Left lung (tissue), 10 donors: Measurements from ENCODE around the gene GULP1. TPM values are rescaled to one million over a fixed set of nuclear protein-coding genes. Genes with fewer than 3 reads are reported as not detected.

Experiments used
- ATAC-seq: fragments of 200-7000 bp; cut with Tn5 transposase; one replicate; pipeline ENCODE4 v1.9.1; 2020; ENCODE audit warnings: moderate library complexity
- DNase-seq, 4 donors: peaks; one replicate each; pipeline ENCODE4 v3.0.0-alpha.2; 2013 to 2020
- H3K27ac ChIP-seq, 2 donors: fragments of 200-600 bp; sonication (generic) in 1 of 2; one replicate each; pipeline versions ENCODE4 v1.5.0 to v1.8.0; 2020 to 2021
- H3K27me3 ChIP-seq, 2 donors: fragments of 200-600 bp; sonication (generic) in 1 of 2; one replicate each; pipeline versions ENCODE4 v1.5.0 to v1.8.0; 2020 to 2021
- H3K36me3 ChIP-seq, 2 donors: fragments of 200-600 bp; sonication (generic) in 1 of 2; one replicate each; pipeline versions ENCODE4 v1.5.0 to v1.8.0; 2020 to 2021
- H3K4me1 ChIP-seq, 2 donors: fragments of 200-600 bp; one replicate each; pipeline ENCODE4 v1.8.0; 2021
- H3K4me3 ChIP-seq, 2 donors: fragments of 200-600 bp; sonication (generic) in 1 of 2; one replicate each; pipeline versions ENCODE4 v1.5.0 to v1.8.0; 2020 to 2021; ENCODE audit warnings: mild to moderate bottlenecking in 1 of 2
- H3K9me3 ChIP-seq, 2 donors: fragments of 200-600 bp; sonication (generic) in 1 of 2; one replicate each; pipeline versions ENCODE4 v1.5.0 to v1.8.0; 2020 to 2021
- intact Hi-C, 2 donors: fragments of 100-400 bp; cut with DNase I; formaldehyde crosslinking; loops; one replicate each; pipeline versions ENCODE4 v1.11.2 to v1.14.2; 2022
- polyA plus RNA-seq, 6 donors: library from polyadenylated mRNA; unstranded; fragments of 120-200 nt; gene quantifications; one replicate each; pipeline ENCODE4 v1.2.1, GENCODE V29; 2013; ENCODE audit not compliant: insufficient read length in 6 of 6
- total RNA-seq, 2 donors: library from RNA; stranded (reverse); fragmentation: NEBNext Ultra II Directional; extraction: Animal tissue kit (Norgen Biotek cat#: 25700); gene quantifications; one replicate each; pipeline ENCODE4 v1.2.1, GENCODE V29; 2021
- TF ChIP-seq, protein P1 (sequence below), 2 donors: fragments of 200-600 bp; sonication (generic) in 1 of 2; IDR thresholded peaks; one replicate each; pipeline versions ENCODE4 v1.5.0 to v1.8.0; 2021; ENCODE audit warnings: antibody characterized with exemption in 2 of 2
- donor health status: DM: no; HTN: yes; CAD: no.
- donor health status: DM: no; HTN: no; CAD: no.

GULP1 gene
- total and polyA plus RNA-seq, 8 donors: 27.5 to 120 (median 85.4) TPM

DNA sequence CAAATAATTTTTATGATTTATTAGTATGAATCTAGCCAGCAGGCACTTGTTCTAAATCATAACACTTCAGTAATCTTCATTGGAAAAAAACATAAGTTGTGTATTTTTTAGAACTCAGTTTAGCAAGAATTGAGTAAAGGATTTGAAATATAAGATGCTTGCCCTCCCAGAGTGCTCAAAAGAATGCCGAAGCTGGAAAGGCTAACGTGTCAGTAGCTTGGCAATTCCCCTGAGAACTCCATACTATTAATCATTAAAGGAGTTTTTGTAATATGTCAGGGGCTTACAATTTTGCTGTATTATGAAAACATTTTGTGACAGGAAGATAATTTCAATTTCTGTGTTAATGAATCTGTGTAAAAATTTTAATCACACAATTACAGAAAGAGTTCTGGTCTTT is 122.7 kb downstream of the GULP1 start:
- Histone ChIP-seq H3K27ac (no peak overlapping the region), H3K27me3 (no peaks in the 10 kb centered on the region), H3K36me3 (no peaks in the 10 kb centered on the region), H3K9me3 (peaks cover 0 to 21% of the 10 kb centered on the region in 2 donors), H3K4me1 (peaks cover 0 to 5% of the 10 kb centered on the region in 2 donors), H3K4me3 (no peak overlapping the region)
- TF ChIP-seq, protein P1, sequence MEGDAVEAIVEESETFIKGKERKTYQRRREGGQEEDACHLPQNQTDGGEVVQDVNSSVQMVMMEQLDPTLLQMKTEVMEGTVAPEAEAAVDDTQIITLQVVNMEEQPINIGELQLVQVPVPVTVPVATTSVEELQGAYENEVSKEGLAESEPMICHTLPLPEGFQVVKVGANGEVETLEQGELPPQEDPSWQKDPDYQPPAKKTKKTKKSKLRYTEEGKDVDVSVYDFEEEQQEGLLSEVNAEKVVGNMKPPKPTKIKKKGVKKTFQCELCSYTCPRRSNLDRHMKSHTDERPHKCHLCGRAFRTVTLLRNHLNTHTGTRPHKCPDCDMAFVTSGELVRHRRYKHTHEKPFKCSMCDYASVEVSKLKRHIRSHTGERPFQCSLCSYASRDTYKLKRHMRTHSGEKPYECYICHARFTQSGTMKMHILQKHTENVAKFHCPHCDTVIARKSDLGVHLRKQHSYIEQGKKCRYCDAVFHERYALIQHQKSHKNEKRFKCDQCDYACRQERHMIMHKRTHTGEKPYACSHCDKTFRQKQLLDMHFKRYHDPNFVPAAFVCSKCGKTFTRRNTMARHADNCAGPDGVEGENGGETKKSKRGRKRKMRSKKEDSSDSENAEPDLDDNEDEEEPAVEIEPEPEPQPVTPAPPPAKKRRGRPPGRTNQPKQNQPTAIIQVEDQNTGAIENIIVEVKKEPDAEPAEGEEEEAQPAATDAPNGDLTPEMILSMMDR (IDR thresholded peaks at IDR 0.05): no peak
- peak in 1 of 4 donors; percentile 16 for DNase-seq
- ATAC-seq: peak; percentile 23
- intact Hi-C loops: no loop called here

DNA sequence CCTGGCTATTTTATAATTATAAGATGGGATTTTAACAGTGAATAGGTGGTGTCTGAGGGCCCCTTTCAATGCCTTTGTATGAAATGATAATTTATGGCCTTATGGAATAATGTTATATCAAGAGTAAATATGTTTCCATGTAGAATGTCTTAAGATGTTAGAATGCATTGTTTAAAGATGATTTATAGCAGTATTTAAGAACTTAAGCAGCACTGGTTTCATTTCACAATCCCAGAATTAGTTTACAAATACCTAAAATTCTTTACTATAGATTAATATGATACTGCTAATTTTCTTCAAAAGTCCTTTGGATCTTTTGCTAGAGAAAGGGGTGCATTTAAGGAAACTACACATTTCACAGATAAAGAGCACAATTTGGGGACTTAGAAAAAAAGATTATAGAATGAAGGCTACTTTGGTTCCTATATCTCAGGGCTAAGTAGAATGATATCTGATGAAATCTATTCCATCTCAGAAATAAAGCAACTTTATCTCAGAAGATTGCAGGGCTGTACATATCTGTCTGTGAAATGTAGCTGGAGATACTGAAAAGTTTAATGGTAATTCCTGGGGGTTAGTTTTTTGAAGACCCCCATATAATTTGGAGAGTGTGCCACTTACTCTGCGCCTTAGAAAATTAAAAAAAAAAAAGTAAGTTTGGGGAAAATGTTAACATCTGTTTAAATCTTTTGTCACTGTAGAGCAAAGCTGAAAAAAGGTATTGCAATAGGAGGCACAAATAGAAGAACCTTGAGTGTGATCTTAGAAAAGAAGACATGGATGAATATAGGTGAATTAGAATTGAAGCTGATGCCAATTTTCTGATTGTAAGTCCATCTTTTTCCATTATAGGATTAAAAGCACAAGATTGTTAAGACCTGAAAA is 123.4 kb downstream of the GULP1 start:
- intact Hi-C loops: no loop called here
- no peak for ATAC-seq

DNA sequence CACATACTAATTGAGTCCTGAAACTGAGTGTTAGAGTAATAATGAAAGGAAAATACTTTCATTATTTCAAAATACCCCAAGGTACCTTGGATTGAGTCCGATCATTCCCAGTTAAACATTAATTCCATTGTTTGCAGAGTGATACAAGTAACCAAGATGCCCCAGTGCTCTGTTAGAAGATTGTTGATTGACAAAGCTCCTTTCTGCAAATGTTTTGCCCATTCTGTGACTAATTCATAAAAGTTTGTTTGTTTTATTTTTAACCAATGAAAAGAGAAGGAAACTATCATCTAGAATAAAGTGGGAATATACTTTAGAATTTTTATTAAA is 124.0 kb downstream of the GULP1 start:
- Histone ChIP-seq H3K36me3 (no peaks in the 10 kb centered on the region), H3K4me3 (no peak overlapping the region), H3K4me1 (peaks cover 0 to 5% of the 10 kb centered on the region in 2 donors), H3K27ac (no peak overlapping the region), H3K9me3 (peaks cover 0 to 23% of the 10 kb centered on the region in 2 donors), H3K27me3 (no peaks in the 10 kb centered on the region)
- peak; percentile 24 for ATAC-seq
- TF ChIP-seq, protein P1 (IDR thresholded peaks at IDR 0.05): no peak
- DNase-seq: no peak
- intact Hi-C loops: no loop called here

More for the DNA sequence above, 123.4 kb downstream of the GULP1 start:
- H3K36me3 ChIP-seq: no peaks in the 10 kb centered on the region
- H3K27ac ChIP-seq: no peak overlapping the region
- H3K27me3 ChIP-seq: no peaks in the 10 kb centered on the region
- peaks cover 0 to 26% of the 10 kb centered on the region in 2 donors for H3K9me3 ChIP-seq
- no peak for DNase-seq
- H3K4me1 ChIP-seq: peaks cover 0 to 5% of the 10 kb centered on the region in 2 donors
- TF ChIP-seq, protein P1 (IDR thresholded peaks at IDR 0.05): no peak
- no peak overlapping the region for H3K4me3 ChIP-seq

DNA sequence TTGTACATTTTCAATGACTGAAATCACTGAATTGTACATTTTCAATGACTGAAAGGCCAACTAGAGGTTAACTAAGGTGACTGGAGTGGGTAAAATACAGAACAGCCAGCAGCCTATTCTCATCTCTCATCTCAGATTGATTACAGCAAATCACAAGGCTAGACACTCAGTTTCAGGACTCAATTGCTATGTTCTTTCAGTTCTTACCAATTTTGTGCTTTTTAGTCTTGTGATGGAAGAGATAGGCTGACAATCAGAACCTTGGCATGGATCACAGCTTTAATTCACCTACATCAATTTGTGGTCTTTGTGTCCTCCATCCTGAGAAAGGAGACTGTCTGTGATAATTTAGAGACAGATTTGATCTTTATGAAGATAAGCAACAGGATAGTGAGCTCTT is 124.7 kb downstream of the GULP1 start:
- intact Hi-C loops: no loop called here
- ATAC-seq (no peak), DNase-seq (no peak)
- Histone ChIP-seq H3K9me3 (peaks cover 0 to 19% of the 10 kb centered on the region in 2 donors), H3K36me3 (no peaks in the 10 kb centered on the region), H3K27me3 (no peaks in the 10 kb centered on the region), H3K4me1 (peaks cover 0 to 5% of the 10 kb centered on the region in 2 donors), H3K4me3 (no peak overlapping the region), H3K27ac (no peak overlapping the region)
- TF ChIP-seq, protein P1 (IDR thresholded peaks at IDR 0.05): no peak

DNA sequence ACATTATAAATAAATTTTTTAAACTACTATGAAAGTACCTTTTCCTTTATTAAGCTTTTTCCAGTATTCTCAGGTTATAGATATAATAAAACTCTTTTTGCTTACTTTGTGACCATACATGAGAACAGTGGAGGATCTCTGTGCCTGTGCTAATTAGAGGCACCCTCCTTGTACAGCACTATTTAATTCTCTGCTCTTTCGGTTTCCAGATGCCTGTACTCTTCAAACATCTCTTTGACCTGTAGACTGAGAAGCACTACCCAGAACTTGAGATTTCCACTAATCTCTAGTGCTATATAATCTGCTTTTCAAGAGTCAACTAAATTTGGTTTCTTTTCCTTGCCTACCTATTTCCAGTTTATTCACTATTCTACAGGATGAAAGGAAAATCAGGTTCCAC is 131.1 kb downstream of the GULP1 start:
- ATAC-seq (no peak), DNase-seq (no peak)
- Histone ChIP-seq H3K36me3 (no peaks in the 10 kb centered on the region), H3K4me1 (no peaks in the 10 kb centered on the region), H3K27ac (no peak overlapping the region), H3K4me3 (no peak overlapping the region), H3K9me3 (peaks cover 0 to 10% of the 10 kb centered on the region in 2 donors), H3K27me3 (no peaks in the 10 kb centered on the region)
- TF ChIP-seq, protein P1 (IDR thresholded peaks at IDR 0.05): no peak
- intact Hi-C loops: no loop called here
